Ishikawa (cell line): ENCODE measurements around the gene EFHD2.

Experiments used
- CEBPB ChIP-seq: IDR thresholded peaks from 2 replicates; pipeline ENCODE4 v1.6.1; 2012
- CREB1 ChIP-seq: IDR thresholded peaks from 2 replicates; pipeline ENCODE4 v1.6.1; 2012; ENCODE audit warnings: low read depth
- EGR1 ChIP-seq: IDR thresholded peaks from 2 replicates; pipeline ENCODE4 v1.6.1; 2012
- EP300 ChIP-seq: IDR thresholded peaks from 2 replicates; pipeline ENCODE4 v1.6.1; 2012; ENCODE audit warnings: borderline replicate concordance
- FOXM1 ChIP-seq: IDR thresholded peaks from 2 replicates; pipeline ENCODE4 v1.6.1; 2012; ENCODE audit warnings: low read depth, borderline replicate concordance
- MAX ChIP-seq: IDR thresholded peaks from 2 replicates; pipeline ENCODE4 v1.6.1; 2012
- NFIC ChIP-seq: IDR thresholded peaks from 2 replicates; pipeline ENCODE4 v1.6.1; 2012
- RAD21 ChIP-seq: IDR thresholded peaks from 2 replicates; pipeline ENCODE4 v1.6.1; 2012; ENCODE audit warnings: low read depth
- REST ChIP-seq: IDR thresholded peaks from 2 replicates; pipeline ENCODE4 v1.6.1; 2012; ENCODE audit warnings: low read depth, mild to moderate bottlenecking
- TAF1 ChIP-seq: IDR thresholded peaks from 2 replicates; pipeline ENCODE4 v1.6.1; 2012; ENCODE audit warnings: low read depth, mild to moderate bottlenecking
- TCF12 ChIP-seq: IDR thresholded peaks from 2 replicates; pipeline ENCODE4 v1.6.1; 2012; ENCODE audit warnings: low read depth
- TEAD4 ChIP-seq: IDR thresholded peaks from 2 replicates; pipeline ENCODE4 v1.6.1; 2012
- USF1 ChIP-seq: IDR thresholded peaks from 2 replicates; pipeline ENCODE4 v1.6.1; 2012
- YY1 ChIP-seq: IDR thresholded peaks from 2 replicates; pipeline ENCODE4 v1.6.1; 2012; ENCODE audit warnings: low read depth
- ZBTB7A ChIP-seq: IDR thresholded peaks from 2 replicates; pipeline ENCODE4 v1.6.1; 2012; ENCODE audit warnings: low read depth

Gene EFHD2

GRCh38 chr1:15425958-15426357 lies 16.3 kb downstream of the EFHD2 start:
- no peak for TF ChIP-seq CREB1

GRCh38 chr1:15426492-15427279 lies 17.0 kb downstream of the EFHD2 start:
- TF ChIP-seq TCF12 (no peak), ZBTB7A (0 out of 2 replicates have a peak, but pooled peaks have one; percentile 14), MAX (no peak)

GRCh38 chr1:15427280-15427666 lies 17.6 kb downstream of the EFHD2 start:
- no peak for TF ChIP-seq EP300
- TF ChIP-seq ZBTB7A: 0 out of 2 replicates have a peak, but pooled peaks have one; percentile 15
- TF ChIP-seq EGR1: no peak

- TF ChIP-seq CEBPB: peak; percentile 67
Observed at GRCh38 chr1:15428252-15428651, 18.6 kb downstream of the EFHD2 start.

- TF ChIP-seq FOXM1: no peak
- TF ChIP-seq TAF1: no peak
- TF ChIP-seq CEBPB: no peak
- no peak for TF ChIP-seq MAX
- TF ChIP-seq TEAD4: no peak
Observed at GRCh38 chr1:15428815-15429435, 19.2 kb downstream of the EFHD2 start.

- TF ChIP-seq NFIC: no peak
- TF ChIP-seq RAD21: no peak
- TF ChIP-seq CEBPB: no peak
- no peak for TF ChIP-seq TCF12
- TF ChIP-seq YY1: no peak
- TF ChIP-seq ZBTB7A: no peak
- no peak for TF ChIP-seq CREB1
- no peak for TF ChIP-seq USF1
- TF ChIP-seq EGR1: no peak
- no peak for TF ChIP-seq TAF1
- no peak for TF ChIP-seq FOXM1
Observed at GRCh38 chr1:15429701-15430149, 20.0 kb downstream of the EFHD2 start.

- no peak for TF ChIP-seq TEAD4
- TF ChIP-seq ZBTB7A: peak; percentile 87
- TF ChIP-seq RAD21: peak; percentile 97
Observed at GRCh38 chr1:15430787-15431570, 21.3 kb downstream of the EFHD2 start.

- TF ChIP-seq CEBPB: no peak
Observed at GRCh38 chr1:15431571-15431948, 21.9 kb downstream of the EFHD2 start.

GRCh38 chr1:15432324-15432723 lies 22.6 kb downstream of the EFHD2 start:
- TF ChIP-seq USF1: no peak
- TF ChIP-seq NFIC: no peak
- TF ChIP-seq EGR1: no peak
- TF ChIP-seq TEAD4: no peak

- TF ChIP-seq ZBTB7A: no peak
- TF ChIP-seq USF1: no peak
- TF ChIP-seq REST: no peak
- no peak for TF ChIP-seq TEAD4
- no peak for TF ChIP-seq EP300
- TF ChIP-seq CEBPB: no peak
- TF ChIP-seq CREB1: no peak
- TF ChIP-seq RAD21: no peak
- no peak for TF ChIP-seq EGR1
- TF ChIP-seq MAX: no peak
- TF ChIP-seq NFIC: no peak
- no peak for TF ChIP-seq TCF12
- no peak for TF ChIP-seq YY1
- no peak for TF ChIP-seq FOXM1
- TF ChIP-seq TAF1: no peak
Observed at GRCh38 chr1:15433471-15433870, 23.8 kb downstream of the EFHD2 start.
